NB4 (cell line): ENCODE data around the gene GPR173.

Experiments used
- CTCF ChIP-seq: IDR thresholded peaks from one replicate; pipeline ENCODE4 v1.5.1; 2012; ENCODE audit warnings: low read depth, low read length
- MAX ChIP-seq: IDR thresholded peaks from 2 replicates; pipeline ENCODE4 v1.6.1; 2011; ENCODE audit warnings: low read depth, low read length
- POLR2A ChIP-seq: IDR thresholded peaks from 2 replicates; pipeline ENCODE4 v1.6.1; 2011; ENCODE audit warnings: mild to moderate bottlenecking; ENCODE audit not compliant: insufficient read length; ENCODE audit errors: extremely low read depth

- TF ChIP-seq CTCF, result no peak
- no peak for TF ChIP-seq MAX
- TF ChIP-seq POLR2A, result no peak
Observed at GRCh38 chrX:53071064-53071463, 22.5 kb downstream of the GPR173 start.
